ENCODE measurements around the gene WHRN.

GRCh38 chr9:114467226-114467750 is 38.0 kb downstream of the WHRN start:
- TF ChIP-seq CTCF (IDR thresholded peaks at IDR 0.05) (no peak), POLR2A (IDR thresholded peaks at IDR 0.05) (no peak), POLR2AphosphoS5 (IDR thresholded peaks at IDR 0.05) (no peak), EP300 (IDR thresholded peaks at IDR 0.05) (no peak)

Data from gastroesophageal sphincter (tissue), 3 donors.